Large intestine (tissue), 3 donors: ENCODE data around the gene LRATD1. TPM values are rescaled to one million over a fixed set of nuclear protein-coding genes. Genes with fewer than 3 reads are reported as not detected.

ENCODE experiments used
- DNase-seq, 2 donors: peaks; one replicate each; pipeline versions ENCODE4 v3.0.0 to v3.0.0-alpha.2; 2013
- H3K27ac ChIP-seq: one replicate; pipeline ENCODE4 v1.5.1; 2013; ENCODE audit warnings: low read length
- H3K27me3 ChIP-seq: 2 replicates; pipeline ENCODE4 v1.6.1; 2013; ENCODE audit warnings: low read length; ENCODE audit not compliant: control insufficient read depth, insufficient read depth
- H3K36me3 ChIP-seq: 2 replicates; pipeline ENCODE4 v1.6.1; 2013; ENCODE audit warnings: low read length; ENCODE audit not compliant: control insufficient read depth, insufficient read depth
- H3K4me1 ChIP-seq: one replicate; pipeline ENCODE4 v1.6.1; 2013; ENCODE audit warnings: low read length; ENCODE audit not compliant: control insufficient read depth, insufficient read depth
- H3K4me3 ChIP-seq: one replicate; pipeline ENCODE4 v1.5.1; 2013; ENCODE audit warnings: low read length
- H3K9me3 ChIP-seq: one replicate; pipeline ENCODE4 v1.6.1; 2013; ENCODE audit warnings: mild to moderate bottlenecking, low read depth, low read length, moderate library complexity; ENCODE audit not compliant: control insufficient read depth
- WGBS: methylation state at CpG from one replicate; pipeline ENCODE4 v1.1.5; 2013; ENCODE audit warnings: low lambda C conversion rate; ENCODE audit not compliant: insufficient coverage; 5-methylcytosine and 5-hydroxymethylcytosine counted together
- polyA plus RNA-seq: library from polyadenylated mRNA; unstranded; fragments of 120-200 nt; gene quantifications from one replicate; pipeline ENCODE4 v1.2.1, GENCODE V29; 2013

Gene LRATD1
- polyA plus RNA-seq, 1 donor: 67.3 TPM

DNA sequence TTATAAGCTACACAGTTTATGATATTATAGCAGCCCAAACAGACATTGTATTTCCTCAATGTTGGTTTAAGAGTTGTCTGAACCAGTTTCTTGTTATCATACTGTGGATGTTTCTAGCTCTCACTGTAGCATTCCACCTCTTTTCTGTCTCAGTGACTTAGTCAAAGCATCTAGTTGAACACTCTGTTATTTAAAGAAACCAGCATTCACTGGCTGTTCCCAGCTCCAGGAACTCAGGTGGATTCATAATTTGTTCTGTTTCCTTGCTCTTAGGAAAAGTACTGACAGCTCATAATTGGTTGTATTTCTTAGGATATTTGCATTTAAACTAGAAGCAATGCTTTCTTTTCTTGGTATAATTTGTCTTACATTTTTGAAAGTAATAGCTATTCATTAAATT is 17.5 kb downstream of the LRATD1 start:
- no peak overlapping the region for H3K27ac ChIP-seq
- DNase-seq: no peak
- H3K4me1 ChIP-seq: no peaks in the 10 kb centered on the region
- H3K4me3 ChIP-seq: no peak overlapping the region
- H3K9me3 ChIP-seq: no peaks in the 10 kb centered on the region
- H3K27me3 ChIP-seq: no peaks in the 10 kb centered on the region
- H3K36me3 ChIP-seq: peaks cover 13% of the 10 kb centered on the region

DNA sequence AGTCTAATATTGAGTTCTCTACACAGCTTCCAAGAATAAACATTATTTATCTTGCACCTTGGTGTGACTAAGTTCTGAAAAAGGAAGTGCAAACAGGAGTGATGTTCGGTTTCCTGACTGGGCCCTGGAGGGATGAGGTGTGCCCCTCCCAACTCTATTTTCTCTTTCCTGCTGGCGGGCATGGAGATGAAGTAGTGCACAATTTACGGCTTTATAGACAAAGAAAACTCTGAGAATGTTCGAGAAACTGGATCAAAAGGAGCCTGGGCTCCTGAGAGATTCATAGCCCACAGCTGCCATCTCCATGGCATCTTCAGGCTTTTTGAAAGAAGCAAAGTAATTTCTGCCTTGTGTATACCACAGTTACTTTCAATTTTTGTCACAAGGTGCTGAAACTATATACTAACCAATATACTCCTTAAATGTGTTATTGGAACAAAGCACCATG is 22.3 kb downstream of the LRATD1 start:
- Histone ChIP-seq H3K9me3 (no peaks in the 10 kb centered on the region), H3K4me3 (no peak overlapping the region), H3K4me1 (no peaks in the 10 kb centered on the region), H3K27me3 (no peaks in the 10 kb centered on the region), H3K27ac (no peak overlapping the region), H3K36me3 (peaks cover 5% of the 10 kb centered on the region)
- no CpG with 5 or more reads among the region's 4 CpGs for WGBS
- DNase-seq: no peak

DNA sequence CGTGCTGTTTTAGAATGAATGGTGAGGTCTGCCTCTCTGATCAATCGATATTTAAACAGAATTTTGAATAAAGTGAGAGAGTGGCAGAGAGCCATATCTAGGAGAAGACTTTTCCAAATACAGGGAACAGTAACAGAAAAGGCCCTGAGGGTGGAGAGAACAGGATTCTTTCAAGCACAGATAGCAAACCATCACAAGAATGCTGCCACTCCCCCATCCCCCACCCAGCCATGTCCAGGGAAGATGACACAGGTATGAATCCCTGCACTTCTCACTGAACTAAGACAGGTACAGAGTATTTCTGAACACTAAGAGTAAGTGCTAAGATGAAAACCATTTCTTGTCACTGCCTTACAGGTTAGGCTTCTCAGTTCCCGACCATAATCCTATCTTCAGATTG is 23.6 kb downstream of the LRATD1 start:
- DNase-seq: no peak
- H3K27me3 ChIP-seq: no peaks in the 10 kb centered on the region
- no peak overlapping the region for H3K27ac ChIP-seq
- no peaks in the 10 kb centered on the region for H3K4me1 ChIP-seq
- no peak overlapping the region for H3K4me3 ChIP-seq
- WGBS: 100% methylated on average over 2 of the region's 3 CpGs
- no peaks in the 10 kb centered on the region for H3K9me3 ChIP-seq
- peaks cover 3% of the 10 kb centered on the region for H3K36me3 ChIP-seq

DNA sequence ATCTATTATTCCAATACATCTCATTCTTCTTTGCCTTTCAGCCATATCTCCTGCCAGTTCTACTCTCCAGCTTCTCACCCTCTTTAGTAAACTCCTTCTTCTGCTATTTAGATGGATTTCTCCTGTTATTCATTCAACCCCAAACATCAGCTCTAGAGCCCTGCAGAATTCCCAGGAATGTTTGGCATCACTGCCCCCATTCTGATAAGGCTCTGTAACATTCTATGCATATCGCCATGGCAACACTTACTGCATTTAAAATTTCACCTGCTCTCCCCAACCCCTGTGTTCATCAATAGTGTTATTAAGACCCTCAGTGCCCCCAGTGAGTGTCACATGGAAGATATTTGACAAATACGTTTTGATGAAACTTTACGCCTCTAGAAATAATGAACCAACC is 28.6 kb downstream of the LRATD1 start:
- DNase-seq: no peak
- 100% methylated on average over 1 of the region's 3 CpGs for WGBS
- Histone ChIP-seq H3K27ac (no peak overlapping the region), H3K27me3 (no peaks in the 10 kb centered on the region), H3K4me1 (no peaks in the 10 kb centered on the region), H3K9me3 (peaks cover 3% of the 10 kb centered on the region), H3K4me3 (no peak overlapping the region), H3K36me3 (no peaks in the 10 kb centered on the region)

DNA sequence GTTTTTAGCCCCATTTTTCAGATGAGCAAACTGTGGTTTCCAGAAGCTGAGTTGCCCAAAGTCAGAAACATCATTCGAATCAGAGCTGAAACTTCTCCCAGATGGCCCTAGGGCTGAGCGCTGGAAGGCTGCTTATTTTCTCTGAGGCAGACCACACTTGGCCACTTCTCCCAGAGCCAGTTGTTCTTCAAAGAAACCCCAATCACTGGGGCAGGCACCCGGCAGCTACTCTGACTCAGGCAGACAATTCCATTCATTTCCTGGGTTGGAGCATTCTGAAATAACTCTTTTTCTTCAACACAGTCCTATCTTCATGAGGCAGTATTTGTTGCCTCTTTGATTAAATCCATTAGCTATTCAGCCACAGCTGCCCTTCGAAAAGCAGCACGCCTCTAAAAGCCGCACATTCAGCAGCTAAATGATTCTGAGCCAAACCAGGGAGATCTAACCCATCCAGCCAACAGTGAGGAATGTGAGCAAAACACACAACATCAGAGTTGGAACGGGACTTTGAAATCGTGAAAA is 40.9 kb downstream of the LRATD1 start:
- H3K4me3 ChIP-seq: no peak overlapping the region
- no peak for DNase-seq
- WGBS: 84% methylated on average over 3 of the region's 8 CpGs
- no peaks in the 10 kb centered on the region for H3K4me1 ChIP-seq
- no peaks in the 10 kb centered on the region for H3K36me3 ChIP-seq
- H3K27me3 ChIP-seq: no peaks in the 10 kb centered on the region
- no peak overlapping the region for H3K27ac ChIP-seq
- H3K9me3 ChIP-seq: no peaks in the 10 kb centered on the region

DNA sequence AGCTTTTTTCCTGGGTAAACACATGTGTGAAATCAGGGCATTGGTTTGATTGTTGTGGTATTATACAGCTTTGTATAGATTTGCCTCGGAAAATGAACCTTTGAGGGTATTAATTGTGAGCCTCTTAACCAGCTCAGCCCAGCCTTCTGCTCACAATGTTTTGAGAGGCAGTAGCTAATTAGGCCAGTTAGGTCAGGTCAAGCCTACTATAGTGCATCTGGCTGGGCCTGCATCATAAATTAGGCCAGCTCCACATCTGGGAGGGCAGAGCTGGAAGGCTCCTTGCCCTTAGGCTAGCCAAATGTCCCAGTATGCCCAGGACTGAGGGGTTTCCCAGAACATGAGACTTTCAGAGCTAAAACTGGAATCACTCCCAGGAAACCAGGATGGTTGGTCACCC is 43.0 kb downstream of the LRATD1 start:
- no peaks in the 10 kb centered on the region for H3K4me1 ChIP-seq
- no peaks in the 10 kb centered on the region for H3K9me3 ChIP-seq
- H3K27ac ChIP-seq: no peak overlapping the region
- no peaks in the 10 kb centered on the region for H3K27me3 ChIP-seq
- no peaks in the 10 kb centered on the region for H3K36me3 ChIP-seq
- no peak for DNase-seq
- H3K4me3 ChIP-seq: no peak overlapping the region
- no CpG with 5 or more reads among the region's 1 CpG for WGBS

DNA sequence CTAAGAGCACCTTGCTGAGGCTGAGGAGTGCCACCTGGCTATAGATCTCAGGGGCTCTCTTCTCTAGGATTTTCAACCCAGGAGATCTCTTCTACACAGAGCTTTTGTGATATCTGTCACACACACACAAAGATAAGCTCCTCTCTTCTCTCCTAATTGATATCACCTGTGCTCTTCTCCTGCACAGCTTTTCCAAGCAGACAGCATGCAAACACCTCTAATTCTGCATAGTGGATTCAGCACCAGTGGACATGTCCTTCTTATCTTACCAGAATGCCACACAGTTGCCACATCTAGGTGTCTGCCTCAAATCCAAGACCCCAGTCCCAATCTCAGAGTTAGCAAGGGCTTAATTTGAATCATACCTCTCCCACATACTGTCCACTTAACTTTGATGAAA is 43.9 kb downstream of the LRATD1 start:
- no peaks in the 10 kb centered on the region for H3K27me3 ChIP-seq
- H3K9me3 ChIP-seq: no peaks in the 10 kb centered on the region
- no peak overlapping the region for H3K4me3 ChIP-seq
- no peaks in the 10 kb centered on the region for H3K4me1 ChIP-seq
- no peaks in the 10 kb centered on the region for H3K36me3 ChIP-seq
- H3K27ac ChIP-seq: no peak overlapping the region
- DNase-seq: no peak

DNA sequence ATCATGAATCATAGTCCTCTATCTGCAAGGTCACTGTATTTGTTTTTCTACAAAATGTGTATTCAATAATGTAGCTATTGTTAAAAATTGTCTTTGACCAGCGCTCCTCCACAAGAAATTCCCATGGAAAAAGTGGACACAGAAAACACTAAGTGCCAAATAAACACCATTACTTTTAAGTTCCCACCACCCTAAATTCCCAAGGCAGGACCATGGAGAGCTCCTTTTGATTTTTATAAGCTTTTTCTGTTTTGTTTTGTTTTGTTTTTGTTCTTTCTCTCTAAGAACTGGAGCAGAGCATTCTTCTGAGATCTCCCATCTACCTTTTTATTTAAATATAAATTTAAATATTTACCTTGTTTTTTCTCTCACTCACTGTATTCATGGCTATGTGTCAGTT is 44.5 kb downstream of the LRATD1 start:
- Histone ChIP-seq H3K36me3 (no peaks in the 10 kb centered on the region), H3K4me1 (no peaks in the 10 kb centered on the region), H3K27me3 (no peaks in the 10 kb centered on the region), H3K9me3 (no peaks in the 10 kb centered on the region), H3K27ac (no peak overlapping the region), H3K4me3 (no peak overlapping the region)
- WGBS: 100% methylated on average over 1 of the region's 1 CpG
- DNase-seq: no peak

DNA sequence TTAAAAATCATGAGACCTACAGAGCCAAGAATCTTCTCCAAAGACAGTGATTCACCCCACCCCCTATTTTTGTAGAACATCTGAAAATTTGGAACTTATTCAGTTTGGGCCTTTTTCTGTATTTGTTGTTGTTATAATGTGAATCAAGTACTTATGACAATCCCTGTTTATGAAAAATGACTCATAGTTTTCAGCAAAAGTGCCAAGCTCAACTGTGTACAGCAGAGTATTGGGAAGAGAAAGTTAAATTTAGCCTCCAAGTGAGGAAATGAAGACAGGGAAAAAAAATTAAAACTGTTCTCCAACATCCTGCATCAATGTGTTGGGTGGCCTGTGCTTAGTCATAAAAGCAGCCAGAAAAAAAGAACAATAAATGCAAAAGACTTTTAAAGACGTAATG is 46.2 kb downstream of the LRATD1 start:
- Histone ChIP-seq H3K4me1 (no peaks in the 10 kb centered on the region), H3K9me3 (no peaks in the 10 kb centered on the region), H3K27ac (no peak overlapping the region), H3K27me3 (no peaks in the 10 kb centered on the region), H3K4me3 (no peak overlapping the region), H3K36me3 (no peaks in the 10 kb centered on the region)
- DNase-seq: no peak
- WGBS: 83% methylated on average over 1 of the region's 1 CpG

DNA sequence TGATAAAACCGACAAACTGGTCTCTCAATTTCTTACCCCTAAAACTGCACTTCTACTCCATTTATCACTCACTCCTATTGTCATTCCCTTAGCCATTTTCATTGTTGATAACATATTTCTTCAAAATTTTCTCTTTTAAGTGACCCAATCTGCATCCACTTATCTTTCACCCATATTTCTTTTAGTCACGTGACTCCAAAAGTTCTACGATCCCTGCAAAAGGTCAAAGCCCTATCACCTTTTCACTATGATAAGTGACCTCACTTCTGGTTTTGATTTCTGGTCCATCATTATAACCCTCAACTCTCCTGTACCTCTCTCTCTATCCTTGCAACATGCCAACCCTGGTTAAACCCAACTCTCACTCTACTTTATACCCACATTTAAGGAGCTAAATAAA is 49.1 kb downstream of the LRATD1 start:
- Histone ChIP-seq H3K4me3 (no peak overlapping the region), H3K9me3 (no peaks in the 10 kb centered on the region), H3K27ac (no peak overlapping the region), H3K4me1 (no peaks in the 10 kb centered on the region), H3K36me3 (no peaks in the 10 kb centered on the region), H3K27me3 (no peaks in the 10 kb centered on the region)
- DNase-seq: no peak
- WGBS: 80% methylated on average over 2 of the region's 3 CpGs
